SU-DHL-6 (cell line): ENCODE results near the gene NSG1.

Source experiments
- H2AFZ ChIP-seq: fragments of 200-600 bp; sonication (generic); 2 replicates; pipeline ENCODE4 v1.6.1; 2014; ENCODE audit warnings: low read depth, mild to moderate bottlenecking, moderate library complexity, mixed read lengths, antibody characterized with exemption, low read length; ENCODE audit not compliant: severe bottlenecking
- H3F3A ChIP-seq: fragments of 200-600 bp; shearing (Covaris generic); 2 replicates; pipeline ENCODE4 v1.6.0; 2016; ENCODE audit warnings: antibody characterized with exemption, mild to moderate bottlenecking; ENCODE audit not compliant: insufficient read depth
- H3K27ac ChIP-seq: fragments of 200-600 bp; sonication (generic); 2 replicates; pipeline ENCODE4 v1.5.1; 2016; ENCODE audit warnings: low read depth, mild to moderate bottlenecking, low read length, moderate library complexity, mixed read lengths
- H3K27me3 ChIP-seq: fragments of 200-600 bp; sonication (generic), shearing (Covaris generic); 2 replicates; pipeline ENCODE4 v1.6.0; 2014; ENCODE audit warnings: mild to moderate bottlenecking, low read length
- H3K36me3 ChIP-seq: fragments of 200-600 bp; sonication (generic); 2 replicates; pipeline ENCODE4 v1.6.1; 2014; ENCODE audit warnings: mild to moderate bottlenecking, low read length, mixed read lengths
- H3K4me2 ChIP-seq: fragments of 300-600, 200-600 bp; shearing (Covaris generic), sonication (generic); 2 replicates; pipeline ENCODE4 v1.6.0; 2014; ENCODE audit warnings: low read length, low read depth, mild to moderate bottlenecking; ENCODE audit not compliant: poor library complexity, severe bottlenecking
- H3K4me3 ChIP-seq: fragments of 200-600 bp; sonication (generic); 2 replicates; pipeline ENCODE4 v1.5.1; 2014; ENCODE audit warnings: antibody characterized with exemption, low read length, mild to moderate bottlenecking, mixed read lengths; ENCODE audit not compliant: insufficient read depth, poor library complexity, severe bottlenecking
- H3K79me2 ChIP-seq: fragments of 200-600 bp; sonication (generic); 2 replicates; pipeline ENCODE4 v1.6.1; 2014; ENCODE audit warnings: mild to moderate bottlenecking, low read length, moderate library complexity; ENCODE audit not compliant: insufficient read depth
- H3K9ac ChIP-seq: fragments of 200-600 bp; sonication (generic); 2 replicates; pipeline ENCODE4 v1.7.0; 2014; ENCODE audit warnings: mild to moderate bottlenecking, low read length
- H3K9me2 ChIP-seq: fragments of 200-600 bp; sonication (generic); replicated peaks from 2 replicates; pipeline ENCODE4 v1.6.1; 2014; ENCODE audit warnings: low read length; ENCODE audit not compliant: insufficient read depth
- H3K9me3 ChIP-seq: fragments of 200-600 bp; sonication (generic); 2 replicates; pipeline ENCODE4 v1.6.1; 2014; ENCODE audit warnings: low read length, mixed read lengths; ENCODE audit not compliant: insufficient read depth
- H4K20me1 ChIP-seq: fragments of 200-600 bp; sonication (generic); 2 replicates; pipeline ENCODE4 v1.6.1; 2014; ENCODE audit warnings: low read depth, mild to moderate bottlenecking, antibody characterized with exemption, low read length, moderate library complexity, mixed read lengths
- EZH2phosphoT487 ChIP-seq: fragments of 200-600 bp; sonication (generic), shearing (Covaris generic); conservative IDR thresholded peaks from 2 replicates; pipeline ENCODE4 v1.6.1; 2018; ENCODE audit warnings: mild to moderate bottlenecking, antibody characterized with exemption, low read length, moderate library complexity, mixed read lengths
- TF ChIP-seq, protein P1 (sequence below): fragments of 200-600 bp; sonication (generic); IDR thresholded peaks from one replicate; pipeline ENCODE4 v1.5.1; 2017; ENCODE audit warnings: antibody characterized with exemption, mild to moderate bottlenecking, low read length, moderate library complexity; ENCODE audit not compliant: insufficient read depth, poor library complexity, severe bottlenecking

Gene NSG1

DNA sequence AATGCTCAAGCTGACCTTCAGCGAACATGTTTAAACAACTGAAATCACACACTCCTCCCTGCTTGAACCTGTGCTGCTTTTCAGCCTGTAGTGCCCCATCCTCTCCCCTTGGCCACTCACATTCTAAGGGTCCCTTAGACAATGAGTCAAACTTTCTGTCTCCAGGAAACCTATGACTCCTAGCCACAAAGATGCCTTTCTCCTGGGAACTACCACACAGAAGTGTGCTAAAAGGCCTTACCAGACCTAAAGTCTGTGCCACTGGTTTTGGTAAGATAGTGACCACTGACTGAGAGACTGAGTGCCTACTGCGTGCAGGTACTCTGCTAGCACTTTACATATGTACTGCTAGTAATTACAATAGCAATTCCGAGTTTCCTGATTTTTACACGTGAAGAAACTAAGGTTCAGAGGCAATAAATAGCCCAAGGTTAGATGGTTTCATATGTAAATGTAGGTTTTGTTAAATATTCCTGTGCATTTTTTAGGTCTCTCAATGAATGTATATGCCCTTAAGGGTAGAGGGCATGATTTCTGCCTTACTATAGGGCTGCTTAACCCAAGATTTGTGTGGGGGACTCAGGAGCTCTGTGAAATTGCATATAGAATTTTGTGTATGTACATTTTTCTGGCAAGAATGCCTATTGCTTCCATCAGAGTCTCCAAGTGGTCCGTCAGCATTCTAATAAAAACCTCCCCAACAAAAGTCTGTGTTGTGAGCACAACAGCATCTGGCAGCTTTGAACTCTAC is 71.1 kb downstream of the NSG1 start:
- no peaks in the 10 kb centered on the region for H3K79me2 ChIP-seq
- no peak overlapping the region for H3K4me2 ChIP-seq
- H3K4me3 ChIP-seq: no peak overlapping the region
- H3K27ac ChIP-seq: no peak overlapping the region
- H3K9ac ChIP-seq: no peak overlapping the region
- H4K20me1 ChIP-seq: no peaks in the 10 kb centered on the region
- no peaks in the 10 kb centered on the region for H3F3A ChIP-seq
- H2AFZ ChIP-seq: no peak overlapping the region
- no peaks in the 10 kb centered on the region for H3K36me3 ChIP-seq
- H3K27me3 ChIP-seq: no peaks in the 10 kb centered on the region
- no peaks in the 10 kb centered on the region for H3K9me3 ChIP-seq
- no peaks in the 10 kb centered on the region for H3K9me2 ChIP-seq
- TF ChIP-seq, protein P1, sequence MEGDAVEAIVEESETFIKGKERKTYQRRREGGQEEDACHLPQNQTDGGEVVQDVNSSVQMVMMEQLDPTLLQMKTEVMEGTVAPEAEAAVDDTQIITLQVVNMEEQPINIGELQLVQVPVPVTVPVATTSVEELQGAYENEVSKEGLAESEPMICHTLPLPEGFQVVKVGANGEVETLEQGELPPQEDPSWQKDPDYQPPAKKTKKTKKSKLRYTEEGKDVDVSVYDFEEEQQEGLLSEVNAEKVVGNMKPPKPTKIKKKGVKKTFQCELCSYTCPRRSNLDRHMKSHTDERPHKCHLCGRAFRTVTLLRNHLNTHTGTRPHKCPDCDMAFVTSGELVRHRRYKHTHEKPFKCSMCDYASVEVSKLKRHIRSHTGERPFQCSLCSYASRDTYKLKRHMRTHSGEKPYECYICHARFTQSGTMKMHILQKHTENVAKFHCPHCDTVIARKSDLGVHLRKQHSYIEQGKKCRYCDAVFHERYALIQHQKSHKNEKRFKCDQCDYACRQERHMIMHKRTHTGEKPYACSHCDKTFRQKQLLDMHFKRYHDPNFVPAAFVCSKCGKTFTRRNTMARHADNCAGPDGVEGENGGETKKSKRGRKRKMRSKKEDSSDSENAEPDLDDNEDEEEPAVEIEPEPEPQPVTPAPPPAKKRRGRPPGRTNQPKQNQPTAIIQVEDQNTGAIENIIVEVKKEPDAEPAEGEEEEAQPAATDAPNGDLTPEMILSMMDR: no peak
- no peak for TF ChIP-seq EZH2phosphoT487

DNA sequence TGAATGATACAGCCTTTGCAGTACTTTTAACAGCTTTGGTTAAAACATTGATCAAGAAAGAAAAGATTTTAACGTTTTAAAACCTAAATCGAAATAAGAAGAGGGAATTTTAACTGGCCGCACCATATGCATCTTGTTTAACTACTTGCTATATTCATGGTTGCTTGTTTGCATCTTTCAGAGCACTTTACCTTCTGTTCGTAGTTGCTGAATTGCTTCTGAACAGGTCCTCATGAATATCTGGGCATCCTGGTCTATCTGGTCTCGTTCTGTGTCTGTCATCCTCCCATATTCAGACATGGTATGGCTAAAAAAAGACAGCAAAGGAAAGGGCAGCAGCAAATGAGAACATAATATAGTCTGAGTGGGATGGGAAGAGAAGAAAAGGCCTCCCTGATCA is 72.3 kb downstream of the NSG1 start:
- Histone ChIP-seq H3K4me3 (no peak overlapping the region), H3K79me2 (no peaks in the 10 kb centered on the region), H3K4me2 (no peak overlapping the region), H3F3A (no peaks in the 10 kb centered on the region), H4K20me1 (no peaks in the 10 kb centered on the region), H3K9me3 (no peaks in the 10 kb centered on the region), H3K27ac (no peak overlapping the region), H3K36me3 (no peaks in the 10 kb centered on the region), H3K27me3 (no peaks in the 10 kb centered on the region), H2AFZ (no peak overlapping the region), H3K9ac (no peak overlapping the region), H3K9me2 (no peaks in the 10 kb centered on the region)
- TF ChIP-seq EZH2phosphoT487: no peak
- TF ChIP-seq, protein P1: no peak

DNA sequence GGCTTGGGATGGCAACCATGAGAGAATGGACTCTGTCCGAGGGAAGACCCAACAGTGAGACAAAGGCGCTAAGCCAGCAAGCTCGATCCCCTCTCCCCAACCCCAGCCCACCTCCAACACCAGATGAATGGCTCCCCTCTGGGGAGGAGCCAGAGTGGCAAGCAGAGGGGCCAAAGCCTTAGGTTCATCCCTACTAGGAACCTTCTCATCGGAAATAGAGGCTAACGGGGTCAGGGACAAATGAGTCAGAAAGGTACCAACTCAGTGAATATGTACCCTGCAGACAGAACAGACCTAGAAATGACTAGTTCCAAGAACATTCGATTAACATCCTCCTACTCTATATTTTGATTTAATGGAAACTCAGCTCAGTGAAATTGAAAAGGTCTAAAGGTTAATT is 73.9 kb downstream of the NSG1 start:
- no peak for TF ChIP-seq EZH2phosphoT487
- TF ChIP-seq, protein P1: no peak
- H3K27ac ChIP-seq: no peak overlapping the region
- no peaks in the 10 kb centered on the region for H4K20me1 ChIP-seq
- no peak overlapping the region for H3K9ac ChIP-seq
- no peaks in the 10 kb centered on the region for H3K9me3 ChIP-seq
- H3K4me2 ChIP-seq: no peak overlapping the region
- H2AFZ ChIP-seq: no peak overlapping the region
- no peaks in the 10 kb centered on the region for H3K9me2 ChIP-seq
- H3K79me2 ChIP-seq: no peaks in the 10 kb centered on the region
- no peaks in the 10 kb centered on the region for H3K36me3 ChIP-seq
- H3K4me3 ChIP-seq: no peak overlapping the region
- H3F3A ChIP-seq: no peaks in the 10 kb centered on the region
- no peaks in the 10 kb centered on the region for H3K27me3 ChIP-seq
